PC-3 (cell line): ENCODE measurements around the gene INAFM2. TPM values are rescaled to one million over a fixed set of nuclear protein-coding genes. Genes with fewer than 3 reads are reported as not detected.

Source experiments
- ATAC-seq: fragments of 200-7000 bp; cut with Tn5 transposase; 2 replicates; pipeline ENCODE4 v1.9.1; 2020; ENCODE audit warnings: mild to moderate bottlenecking, moderate library complexity
- BruUV-seq: library from RNA; stranded (reverse); fragments of 400-500 nt; replicated peaks from 2 replicates; lab custom pipeline; 2021; lab: Mats Ljungman, UMichigan
- CTCF ChIA-PET: fragments of 300-600 bp; sonication (Branson Sonifier 250); formaldehyde crosslinking; loops from one replicate; lab custom pipeline; 2022; ENCODE audit warnings: antibody characterized with exemption; lab: Charles Lee
- POLR2A ChIA-PET: fragments of 300-600 bp; sonication (Branson Sonifier 250); formaldehyde crosslinking; loops from one replicate; lab custom pipeline; 2022; ENCODE audit warnings: antibody characterized with exemption; ENCODE audit not compliant: unreplicated experiment; lab: Charles Lee
- DNase-seq: peaks from one replicate; pipeline ENCODE4 v3.0.0-alpha.2; 2015
- H2AFZ ChIP-seq: fragments of 300-600 bp; sonication (generic); 2 replicates; pipeline ENCODE4 v1.6.0; 2016; ENCODE audit warnings: antibody characterized with exemption, low read length
- H3F3A ChIP-seq: fragments of 300-600 bp; sonication (generic); one replicate; pipeline ENCODE4 v1.6.0; 2017; ENCODE audit warnings: antibody characterized with exemption, low read length, control low read depth, mild to moderate bottlenecking; ENCODE audit not compliant: unreplicated experiment
- H3K27ac ChIP-seq: fragments of 300-600 bp; sonication (generic); 2 replicates; pipeline ENCODE4 v1.5.1; 2016; ENCODE audit warnings: mild to moderate bottlenecking, low read length
- H3K27me3 ChIP-seq: fragments of 300-600 bp; sonication (generic); 2 replicates; pipeline ENCODE4 v1.6.1; 2016; ENCODE audit warnings: low read length, mixed read lengths
- H3K36me3 ChIP-seq: fragments of 300-600 bp; sonication (generic); 2 replicates; pipeline ENCODE4 v1.6.1; 2016; ENCODE audit warnings: low read depth, mixed run types, low read length, mixed read lengths
- H3K4me1 ChIP-seq: fragments of 300-600 bp; sonication (generic); 2 replicates; pipeline ENCODE4 v1.5.1; 2016; ENCODE audit warnings: low read length; ENCODE audit not compliant: insufficient read depth
- H3K4me2 ChIP-seq: fragments of 300-600 bp; sonication (generic); 2 replicates; pipeline ENCODE4 v1.6.0; 2016; ENCODE audit warnings: low read length
- H3K4me3 ChIP-seq: fragments of 300-600 bp; sonication (generic); 2 replicates; pipeline ENCODE4 v1.5.1; 2016; ENCODE audit warnings: mild to moderate bottlenecking, low read length, mixed read lengths
- H3K79me2 ChIP-seq: fragments of 300-600 bp; sonication (generic); 2 replicates; pipeline ENCODE4 v1.6.1; 2017; ENCODE audit warnings: low read length, mixed read lengths
- H3K9ac ChIP-seq: fragments of 300-600 bp; sonication (generic); 2 replicates; pipeline ENCODE4 v1.6.0; 2016; ENCODE audit warnings: mild to moderate bottlenecking, low read length
- H3K9me2 ChIP-seq: fragments of 300-600 bp; sonication (generic); replicated peaks from 2 replicates; pipeline ENCODE4 v1.6.1; 2016; ENCODE audit warnings: mixed run types, low read length, mixed read lengths
- H3K9me3 ChIP-seq: fragments of 300-600 bp; sonication (generic); 2 replicates; pipeline ENCODE4 v1.6.1; 2016; ENCODE audit warnings: low read length, mixed read lengths
- H4K20me1 ChIP-seq: fragments of 300-600 bp; sonication (generic); 2 replicates; pipeline ENCODE4 v1.6.1; 2016; ENCODE audit warnings: low read length, mixed read lengths
- EZH2 ChIP-seq: fragments of 300-600 bp; sonication (generic); IDR thresholded peaks from one replicate; pipeline ENCODE4 v1.6.1; 2017; ENCODE audit warnings: antibody characterized with exemption, mild to moderate bottlenecking, low read length; ENCODE audit not compliant: unreplicated experiment
- EZH2phosphoT487 ChIP-seq: fragments of 300-600 bp; sonication (generic); IDR thresholded peaks from 2 replicates; pipeline ENCODE4 v1.6.1; 2018; ENCODE audit warnings: mild to moderate bottlenecking, antibody characterized with exemption, low read length, borderline replicate concordance
- intact Hi-C: fragments of 100-400 bp; cut with micrococcal nuclease; formaldehyde crosslinking; loops from 2 replicates; pipeline ENCODE4 v1.9.0; 2023
- total RNA-seq: library from RNA; depleted of rRNA; stranded (reverse); fragments of >200 nt; gene quantifications from 2 replicates; pipeline ENCODE4 v1.2.3, GENCODE V29; 2014
- TF ChIP-seq, protein P1 (sequence below): fragments of 300-600 bp; sonication (generic); conservative IDR thresholded peaks from 2 replicates; pipeline ENCODE4 v1.5.1; 2017; ENCODE audit warnings: antibody characterized with exemption, low read depth, mild to moderate bottlenecking, low read length

INAFM2 gene
- total RNA-seq, 1 experiment from 2014 or later = 22.1 TPM

DNA sequence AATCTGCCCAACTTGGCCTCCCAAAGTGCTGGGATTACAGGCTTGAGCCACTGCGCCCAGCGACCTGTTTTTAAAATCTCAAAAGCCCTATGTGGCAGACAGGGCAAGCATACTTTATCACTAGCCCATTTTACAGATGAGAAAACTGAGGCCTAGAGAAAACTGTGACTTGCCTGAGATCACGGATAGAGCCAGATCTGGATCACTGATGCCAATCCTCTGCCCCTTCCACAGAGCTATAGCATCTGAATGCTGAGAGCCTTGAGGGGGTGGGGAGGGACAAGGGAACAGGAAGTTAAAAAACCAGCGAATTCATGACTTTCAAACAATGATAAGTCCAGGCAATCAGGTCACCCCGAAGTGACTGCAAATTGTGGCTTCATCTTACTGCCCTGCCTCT lies 48.0 kb upstream of the INAFM2 start:
- H3K36me3 ChIP-seq = peaks cover 6% of the 10 kb centered on the region; the same call in 1 of the 2 replicates
- no peaks in the 10 kb centered on the region for H3K9me3 ChIP-seq
- no peak overlapping the region for H3K4me2 ChIP-seq
- ChIA-PET POLR2A (no interaction called here), CTCF (no interaction called here)
- no peak overlapping the region for H3K9ac ChIP-seq
- H3K9me2 ChIP-seq = no peaks in the 10 kb centered on the region
- H3K4me3 ChIP-seq = no peak overlapping the region
- H2AFZ ChIP-seq = no peak overlapping the region
- DNase-seq = no peak
- intact Hi-C loops = no loop called here
- H3F3A ChIP-seq = no peaks in the 10 kb centered on the region
- BruUV-seq = no TSS peak
- H3K27me3 ChIP-seq = no peaks in the 10 kb centered on the region
- H4K20me1 ChIP-seq = no peaks in the 10 kb centered on the region
- no peak overlapping the region for H3K27ac ChIP-seq
- no peaks in the 10 kb centered on the region for H3K4me1 ChIP-seq
- ATAC-seq = no peak
- no peaks in the 10 kb centered on the region for H3K79me2 ChIP-seq
- no peak for TF ChIP-seq EZH2phosphoT487

DNA sequence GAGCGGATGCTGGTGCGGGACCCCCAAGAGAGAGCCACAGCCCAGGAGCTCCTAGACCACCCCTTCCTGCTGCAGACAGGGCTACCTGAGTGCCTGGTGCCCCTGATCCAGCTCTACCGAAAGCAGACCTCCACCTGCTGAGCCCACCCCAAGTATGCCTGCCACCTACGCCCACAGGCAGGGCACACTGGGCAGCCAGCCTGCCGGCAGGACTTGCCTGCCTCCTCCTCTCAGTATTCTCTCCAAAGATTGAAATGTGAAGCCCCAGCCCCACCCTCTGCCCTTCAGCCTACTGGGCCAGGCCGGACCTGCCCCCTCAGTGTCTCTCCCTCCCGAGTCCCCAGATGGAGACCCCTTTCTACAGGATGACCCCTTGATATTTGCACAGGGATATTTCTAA lies 47.5 kb upstream of the INAFM2 start:
- Histone ChIP-seq H3F3A (no peaks in the 10 kb centered on the region), H3K27ac (no peak overlapping the region), H3K36me3 (peaks cover 6% of the 10 kb centered on the region; the same call in 1 of the 2 replicates), H2AFZ (no peak overlapping the region), H3K9me2 (no peaks in the 10 kb centered on the region), H3K79me2 (no peaks in the 10 kb centered on the region), H3K4me1 (no peaks in the 10 kb centered on the region), H3K27me3 (no peaks in the 10 kb centered on the region), H3K9ac (no peak overlapping the region), H4K20me1 (no peaks in the 10 kb centered on the region), H3K4me2 (no peak overlapping the region), H3K9me3 (no peaks in the 10 kb centered on the region), H3K4me3 (no peak overlapping the region)
- TF ChIP-seq EZH2 = no peak
- no peak for TF ChIP-seq EZH2phosphoT487
- TF ChIP-seq, protein P1, sequence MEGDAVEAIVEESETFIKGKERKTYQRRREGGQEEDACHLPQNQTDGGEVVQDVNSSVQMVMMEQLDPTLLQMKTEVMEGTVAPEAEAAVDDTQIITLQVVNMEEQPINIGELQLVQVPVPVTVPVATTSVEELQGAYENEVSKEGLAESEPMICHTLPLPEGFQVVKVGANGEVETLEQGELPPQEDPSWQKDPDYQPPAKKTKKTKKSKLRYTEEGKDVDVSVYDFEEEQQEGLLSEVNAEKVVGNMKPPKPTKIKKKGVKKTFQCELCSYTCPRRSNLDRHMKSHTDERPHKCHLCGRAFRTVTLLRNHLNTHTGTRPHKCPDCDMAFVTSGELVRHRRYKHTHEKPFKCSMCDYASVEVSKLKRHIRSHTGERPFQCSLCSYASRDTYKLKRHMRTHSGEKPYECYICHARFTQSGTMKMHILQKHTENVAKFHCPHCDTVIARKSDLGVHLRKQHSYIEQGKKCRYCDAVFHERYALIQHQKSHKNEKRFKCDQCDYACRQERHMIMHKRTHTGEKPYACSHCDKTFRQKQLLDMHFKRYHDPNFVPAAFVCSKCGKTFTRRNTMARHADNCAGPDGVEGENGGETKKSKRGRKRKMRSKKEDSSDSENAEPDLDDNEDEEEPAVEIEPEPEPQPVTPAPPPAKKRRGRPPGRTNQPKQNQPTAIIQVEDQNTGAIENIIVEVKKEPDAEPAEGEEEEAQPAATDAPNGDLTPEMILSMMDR = no peak
- no peak for DNase-seq
- no peak for ATAC-seq
- intact Hi-C loops = no loop called here
- POLR2A ChIA-PET = no interaction called here
- CTCF ChIA-PET = no interaction called here
- no TSS peak for BruUV-seq

DNA sequence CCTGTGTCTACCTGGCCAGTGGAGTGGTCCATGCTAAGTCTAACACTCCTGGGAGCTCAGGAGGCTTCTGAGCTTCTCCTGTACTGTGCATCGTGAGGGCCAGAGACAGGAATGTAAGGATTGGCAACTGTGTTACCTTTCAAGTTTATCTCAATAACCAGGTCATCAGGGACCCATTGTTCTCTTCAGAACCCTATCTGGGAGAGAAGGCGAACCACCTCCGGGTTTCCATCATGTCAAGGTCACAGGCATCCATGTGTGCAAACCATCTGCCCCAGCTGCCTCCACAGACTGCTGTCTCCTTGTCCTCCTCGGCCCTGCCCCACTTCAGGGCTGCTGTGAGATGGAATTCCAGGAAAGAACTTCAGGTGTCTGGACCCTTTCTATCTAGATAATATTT lies 46.6 kb upstream of the INAFM2 start:
- ATAC-seq (no peak), DNase-seq (no peak)
- Histone ChIP-seq H3K4me3 (no peak overlapping the region), H3K9ac (no peak overlapping the region), H3K27ac (no peak overlapping the region), H3K9me2 (no peaks in the 10 kb centered on the region), H2AFZ (no peak overlapping the region), H4K20me1 (no peaks in the 10 kb centered on the region), H3K4me2 (no peak overlapping the region), H3K4me1 (no peaks in the 10 kb centered on the region), H3F3A (no peaks in the 10 kb centered on the region), H3K27me3 (no peaks in the 10 kb centered on the region), H3K9me3 (no peaks in the 10 kb centered on the region), H3K79me2 (no peaks in the 10 kb centered on the region), H3K36me3 (peaks cover 6% of the 10 kb centered on the region; the same call in 1 of the 2 replicates)
- intact Hi-C loops = no loop called here
- ChIA-PET CTCF (no interaction called here), POLR2A (no interaction called here)
- BruUV-seq = no TSS peak
- TF ChIP-seq EZH2phosphoT487 (no peak), EZH2 (no peak)
- TF ChIP-seq, protein P1 = no peak
